ENCODE measurements around the gene FBXO24.

The FBXO24 gene

GRCh38 chr7:100611983-100612729 is 26.0 kb downstream of the FBXO24 start, which contains the start of gene MOSPD3:
Gene MOSPD3 (plus strand): TSS chr7:100612540. CDS start chr7:100612792, 252 bp downstream.
- peak; percentile 99 for DNase-seq (ENCODE audit: low read depth)
- TF ChIP-seq CTCF (conservative IDR thresholded peaks at IDR 0.05; ENCODE audit: control insufficient read depth, insufficient read depth, low read depth, low read length), result no peak
- peak within 1 kb of the TSS; percentile 77 for H3K4me3 ChIP-seq (ENCODE audit: control insufficient read depth, low read depth, low read length)

- no peak for DNase-seq (ENCODE audit: low read depth)
- peak; percentile 4 for TF ChIP-seq CTCF (conservative IDR thresholded peaks at IDR 0.05; ENCODE audit: control insufficient read depth, insufficient read depth, low read depth, low read length)
Observed at GRCh38 chr7:100612730-100613390, 26.7 kb downstream of the FBXO24 start.

GRCh38 chr7:100613412-100614175 is 27.5 kb downstream of the FBXO24 start:
- no peak for DNase-seq (ENCODE audit: low read depth)
- H3K4me3 ChIP-seq (ENCODE audit: control insufficient read depth, low read depth, low read length), result no peak overlapping the region
- no peak for TF ChIP-seq CTCF (conservative IDR thresholded peaks at IDR 0.05; ENCODE audit: control insufficient read depth, insufficient read depth, low read depth, low read length)

More at GRCh38 chr7:100612730-100613390, 26.7 kb downstream of the FBXO24 start:
- peak overlapping the region; percentile 77 for H3K4me3 ChIP-seq (ENCODE audit: control insufficient read depth, low read depth, low read length)

- no peak overlapping the region for H3K4me3 ChIP-seq (ENCODE audit: control insufficient read depth, low read depth, low read length)
- TF ChIP-seq CTCF (conservative IDR thresholded peaks at IDR 0.05; ENCODE audit: control insufficient read depth, insufficient read depth, low read depth, low read length), result no peak
- peak; percentile 36 for DNase-seq (ENCODE audit: low read depth)
Observed at GRCh38 chr7:100614308-100614861, 28.3 kb downstream of the FBXO24 start.

GRCh38 chr7:100620239-100620638 is 34.1 kb downstream of the FBXO24 start:
- TF ChIP-seq CTCF (conservative IDR thresholded peaks at IDR 0.05; ENCODE audit: control insufficient read depth, insufficient read depth, low read depth, low read length), result no peak
- no peak for DNase-seq (ENCODE audit: low read depth)
- H3K4me3 ChIP-seq (ENCODE audit: control insufficient read depth, low read depth, low read length), result no peak overlapping the region

- TF ChIP-seq CTCF (conservative IDR thresholded peaks at IDR 0.05; ENCODE audit: control insufficient read depth, insufficient read depth, low read depth, low read length), result no peak
- H3K4me3 ChIP-seq (ENCODE audit: control insufficient read depth, low read depth, low read length), result no peak overlapping the region
- DNase-seq (ENCODE audit: low read depth), result no peak
Observed at GRCh38 chr7:100620804-100621203, 34.7 kb downstream of the FBXO24 start.
